Osteoblast (primary cell): ENCODE measurements around the gene CIBAR2. TPM values are rescaled to one million over a fixed set of nuclear protein-coding genes. Genes with fewer than 3 reads are reported as not detected.
A peak's percentile ranks its signal among the peaks of the same experiment; 100 is the strongest.

Source experiments
- DNase-seq: peaks from one replicate; pipeline ENCODE4 v3.0.0; 2011; ENCODE audit warnings: low spot score, mixed read lengths; ENCODE audit not compliant: insufficient read length; ENCODE audit errors: missing footprints
- H2AFZ ChIP-seq: 2 replicates; pipeline ENCODE4 v1.6.0; 2011; ENCODE audit warnings: mild to moderate bottlenecking, low read length
- H3K27ac ChIP-seq: 2 replicates; pipeline ENCODE4 v1.5.1; 2011; ENCODE audit warnings: mild to moderate bottlenecking, low read depth, low read length, moderate library complexity
- H3K27me3 ChIP-seq: 2 replicates; pipeline ENCODE4 v1.6.0; 2012; ENCODE audit warnings: mild to moderate bottlenecking, control low read depth, inconsistent platforms, low read length, moderate library complexity; ENCODE audit not compliant: insufficient read depth
- H3K36me3 ChIP-seq: 2 replicates; pipeline ENCODE4 v1.5.1; 2011; ENCODE audit warnings: mild to moderate bottlenecking, low read length, control low read depth, moderate library complexity; ENCODE audit not compliant: insufficient read depth
- H3K4me1 ChIP-seq: 2 replicates; pipeline ENCODE4 v1.5.1; 2011; ENCODE audit warnings: mild to moderate bottlenecking, low read length, control low read depth, moderate library complexity; ENCODE audit not compliant: insufficient read depth
- H3K4me2 ChIP-seq: 2 replicates; pipeline ENCODE4 v1.6.0; 2011; ENCODE audit warnings: mild to moderate bottlenecking, low read length; ENCODE audit not compliant: insufficient read depth
- H3K4me3 ChIP-seq: fragments of 200-600 bp; sonication (generic); 3 replicates; pipeline ENCODE4 v1.5.1; 2012; ENCODE audit warnings: mild to moderate bottlenecking, low read length, inconsistent platforms; ENCODE audit not compliant: insufficient read depth
- H3K79me2 ChIP-seq: 2 replicates; pipeline ENCODE4 v1.6.0; 2012; ENCODE audit warnings: mild to moderate bottlenecking, low read length, control low read depth, inconsistent platforms; ENCODE audit not compliant: insufficient read depth
- H3K9me3 ChIP-seq: 2 replicates; pipeline ENCODE4 v1.5.1; 2011; ENCODE audit warnings: low read depth, low read length, control low read depth
- H4K20me1 ChIP-seq: 2 replicates; pipeline ENCODE4 v1.6.0; 2012; ENCODE audit warnings: mild to moderate bottlenecking, low read length, control low read depth; ENCODE audit not compliant: insufficient read depth
- CTCF ChIP-seq: IDR thresholded peaks from 2 replicates; pipeline ENCODE4 v1.5.1; 2011; ENCODE audit warnings: mild to moderate bottlenecking, low read depth, low read length, moderate library complexity; ENCODE audit errors: extremely low read depth
- total RNA-seq: library from RNA; depleted of rRNA; stranded (reverse); fragments of >200 nt; gene quantifications from 2 replicates; pipeline ENCODE4 v1.2.3, GENCODE V29; 2012

Gene CIBAR2
- total RNA-seq, 1 donor, result under 0.01 TPM

GRCh38 chr16:85153656-85154091 is 41.4 kb upstream of the CIBAR2 start:
- Histone ChIP-seq H3K4me3 (no peak overlapping the region), H3K36me3 (no peaks in the 10 kb centered on the region), H3K4me1 (peaks cover 17% of the 10 kb centered on the region), H4K20me1 (no peaks in the 10 kb centered on the region), H3K4me2 (no peak overlapping the region), H3K27me3 (no peaks in the 10 kb centered on the region), H3K79me2 (no peaks in the 10 kb centered on the region), H3K27ac (no peak overlapping the region), H3K9me3 (no peaks in the 10 kb centered on the region), H2AFZ (no peak overlapping the region)
- TF ChIP-seq CTCF, result no peak
- DNase-seq, result peak; percentile 60

GRCh38 chr16:85153046-85153445 is 40.8 kb upstream of the CIBAR2 start:
- Histone ChIP-seq H3K4me2 (no peak overlapping the region), H3K36me3 (no peaks in the 10 kb centered on the region), H3K4me1 (peaks cover 17% of the 10 kb centered on the region), H3K79me2 (no peaks in the 10 kb centered on the region), H4K20me1 (no peaks in the 10 kb centered on the region), H3K27ac (no peak overlapping the region), H2AFZ (no peak overlapping the region), H3K4me3 (no peak overlapping the region), H3K27me3 (no peaks in the 10 kb centered on the region), H3K9me3 (no peaks in the 10 kb centered on the region)
- TF ChIP-seq CTCF, result no peak
- DNase-seq, result no peak

DNA sequence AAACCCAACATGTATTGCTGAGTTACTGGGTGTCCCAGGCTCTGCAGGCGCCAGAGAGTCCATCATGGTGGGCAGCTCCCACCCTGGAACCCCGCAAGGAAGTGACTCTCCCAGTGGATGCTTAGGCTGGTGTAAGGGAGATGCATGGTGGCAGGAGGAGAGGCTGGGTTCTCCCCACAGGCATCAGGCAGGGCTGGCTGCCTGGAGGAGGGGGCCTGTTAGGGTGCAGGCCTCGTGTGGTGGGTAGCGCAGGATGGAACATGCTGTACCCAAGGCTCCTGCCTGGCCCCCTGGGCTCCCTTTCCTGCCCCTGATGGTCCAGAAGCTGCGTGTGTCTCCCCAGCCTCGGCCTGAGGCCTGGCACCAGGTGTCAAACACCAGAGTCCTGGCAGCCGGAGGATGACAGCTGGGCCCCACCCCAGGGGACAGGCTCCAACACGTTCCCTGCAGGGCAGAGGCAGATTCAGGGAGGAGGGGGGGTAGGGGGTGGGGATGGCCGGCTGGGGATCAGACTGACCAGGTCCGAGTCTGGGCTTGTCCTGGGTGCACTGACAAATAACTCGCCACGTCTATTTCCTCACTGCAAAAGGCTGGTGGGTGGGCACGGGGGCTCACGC is 40.2 kb upstream of the CIBAR2 start:
- H3K79me2 ChIP-seq, result no peaks in the 10 kb centered on the region
- no peaks in the 10 kb centered on the region for H4K20me1 ChIP-seq
- no peak for TF ChIP-seq CTCF
- no peak overlapping the region for H3K27ac ChIP-seq
- no peak overlapping the region for H3K4me3 ChIP-seq
- H3K27me3 ChIP-seq, result no peaks in the 10 kb centered on the region
- no peaks in the 10 kb centered on the region for H3K36me3 ChIP-seq
- no peak overlapping the region for H2AFZ ChIP-seq
- H3K9me3 ChIP-seq, result no peaks in the 10 kb centered on the region
- DNase-seq, result peak; percentile 51
- H3K4me1 ChIP-seq, result peaks cover 17% of the 10 kb centered on the region
- H3K4me2 ChIP-seq, result no peak overlapping the region

DNA sequence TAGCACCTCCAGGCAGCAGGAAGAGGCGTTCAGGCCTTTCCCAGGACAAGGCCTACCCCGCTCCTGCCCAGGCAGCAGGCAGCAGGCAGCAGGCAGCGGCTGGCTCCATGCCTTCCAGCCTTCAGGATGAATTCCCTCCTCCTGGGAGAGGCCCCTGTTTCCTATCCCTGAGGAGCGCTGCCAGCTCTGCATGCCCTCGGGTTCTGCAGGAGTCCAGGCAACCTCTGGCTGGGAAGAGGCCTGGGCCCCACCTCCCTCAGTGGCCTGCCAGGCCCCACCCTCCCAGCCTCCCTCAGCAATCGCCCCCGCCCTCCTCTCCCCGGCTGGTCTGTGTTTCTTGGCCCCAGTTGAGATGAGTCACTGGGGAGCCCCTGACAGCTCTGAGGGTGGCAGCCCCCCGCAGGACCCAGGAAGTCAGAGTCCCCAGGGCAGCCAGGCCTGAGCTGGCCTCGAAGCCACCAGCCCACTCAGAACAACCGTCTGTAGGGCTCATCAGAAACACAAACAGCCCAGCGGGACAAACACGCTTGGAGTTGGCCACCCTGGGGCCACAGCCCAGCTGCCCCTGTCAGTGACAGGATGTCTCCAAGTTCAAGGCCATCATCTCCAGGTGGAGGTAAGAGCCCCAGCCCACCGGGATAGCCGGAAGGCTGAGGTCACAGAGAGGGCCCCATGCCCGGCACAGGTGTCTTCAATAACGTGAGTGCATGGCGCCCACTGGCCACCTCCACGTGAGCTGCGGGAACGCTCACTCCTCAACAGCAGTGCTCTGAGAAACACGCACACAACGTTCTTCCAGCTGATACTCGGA is 39.5 kb upstream of the CIBAR2 start:
- Histone ChIP-seq H3K4me1 (peaks cover 17% of the 10 kb centered on the region), H4K20me1 (no peaks in the 10 kb centered on the region), H3K9me3 (no peaks in the 10 kb centered on the region), H3K27me3 (no peaks in the 10 kb centered on the region), H2AFZ (peak overlapping the region; percentile 67), H3K79me2 (no peaks in the 10 kb centered on the region), H3K36me3 (no peaks in the 10 kb centered on the region), H3K27ac (peak overlapping the region; percentile 28), H3K4me3 (no peak overlapping the region), H3K4me2 (no peak overlapping the region)
- no peak for TF ChIP-seq CTCF
- DNase-seq, result peak; percentile 97
